Measurements from ENCODE around the gene SNX7. TPM values are rescaled to one million over a fixed set of nuclear protein-coding genes. Genes with fewer than 3 reads are reported as not detected.

SNX7 gene
- polyA plus RNA-seq, 1 donor = 46.6 TPM

GRCh38 chr1:98668733-98669132, 7.2 kb downstream of the SNX7 start:
- 88% methylated on average over 1 of the region's 2 CpGs for WGBS (ENCODE audit: insufficient coverage, low lambda C conversion rate)
- H3K4me3 ChIP-seq (ENCODE audit: low read length) = no peak overlapping the region
- no peak for DNase-seq
- H3K27ac ChIP-seq (ENCODE audit: low read length) = no peak overlapping the region
- H3K9me3 ChIP-seq (ENCODE audit: control insufficient read depth, low read depth, low read length) = no peaks in the 10 kb centered on the region
- H3K36me3 ChIP-seq (ENCODE audit: control insufficient read depth, insufficient read depth, low read length) = no peaks in the 10 kb centered on the region
- H3K27me3 ChIP-seq (ENCODE audit: control insufficient read depth, insufficient read depth, low read length) = no peaks in the 10 kb centered on the region
- no peaks in the 10 kb centered on the region for H3K4me1 ChIP-seq (ENCODE audit: control insufficient read depth, insufficient read depth, low read length)

- no peaks in the 10 kb centered on the region for H3K4me1 ChIP-seq (ENCODE audit: control insufficient read depth, insufficient read depth, low read length)
- H3K27ac ChIP-seq (ENCODE audit: low read length) = peak overlapping the region; percentile 8
- no peak for DNase-seq
- no peaks in the 10 kb centered on the region for H3K27me3 ChIP-seq (ENCODE audit: control insufficient read depth, insufficient read depth, low read length)
- no peak overlapping the region for H3K4me3 ChIP-seq (ENCODE audit: low read length)
- WGBS (ENCODE audit: insufficient coverage, low lambda C conversion rate) = no CpG with 5 or more reads among the region's 2 CpGs
- no peaks in the 10 kb centered on the region for H3K36me3 ChIP-seq (ENCODE audit: control insufficient read depth, insufficient read depth, low read length)
- no peaks in the 10 kb centered on the region for H3K9me3 ChIP-seq (ENCODE audit: control insufficient read depth, low read depth, low read length)
These were observed 8.1 kb downstream of the SNX7 start for GRCh38 chr1:98669355-98670296.

- no peak overlapping the region for H3K27ac ChIP-seq (ENCODE audit: low read length)
- WGBS (ENCODE audit: insufficient coverage, low lambda C conversion rate) = no CpG with 5 or more reads among the region's 2 CpGs
- H3K4me3 ChIP-seq (ENCODE audit: low read length) = no peak overlapping the region
- no peaks in the 10 kb centered on the region for H3K36me3 ChIP-seq (ENCODE audit: control insufficient read depth, insufficient read depth, low read length)
- H3K4me1 ChIP-seq (ENCODE audit: control insufficient read depth, insufficient read depth, low read length) = no peaks in the 10 kb centered on the region
- DNase-seq = no peak
- no peaks in the 10 kb centered on the region for H3K27me3 ChIP-seq (ENCODE audit: control insufficient read depth, insufficient read depth, low read length)
- no peaks in the 10 kb centered on the region for H3K9me3 ChIP-seq (ENCODE audit: control insufficient read depth, low read depth, low read length)
These were observed 10.7 kb downstream of the SNX7 start for GRCh38 chr1:98672189-98672588.

GRCh38 chr1:98674075-98674781, 12.7 kb downstream of the SNX7 start:
- no peak overlapping the region for H3K4me3 ChIP-seq (ENCODE audit: low read length)
- no peaks in the 10 kb centered on the region for H3K9me3 ChIP-seq (ENCODE audit: control insufficient read depth, low read depth, low read length)
- 80% methylated on average over 1 of the region's 5 CpGs for WGBS (ENCODE audit: insufficient coverage, low lambda C conversion rate)
- no peaks in the 10 kb centered on the region for H3K27me3 ChIP-seq (ENCODE audit: control insufficient read depth, insufficient read depth, low read length)
- H3K36me3 ChIP-seq (ENCODE audit: control insufficient read depth, insufficient read depth, low read length) = peaks cover 2% of the 10 kb centered on the region
- DNase-seq = no peak
- H3K4me1 ChIP-seq (ENCODE audit: control insufficient read depth, insufficient read depth, low read length) = no peaks in the 10 kb centered on the region
- H3K27ac ChIP-seq (ENCODE audit: low read length) = no peak overlapping the region

- WGBS (ENCODE audit: insufficient coverage, low lambda C conversion rate) = 90% methylated on average over 2 of the region's 5 CpGs
These were observed 13.8 kb downstream of the SNX7 start for GRCh38 chr1:98675282-98675681.

GRCh38 chr1:98677288-98677687, 15.8 kb downstream of the SNX7 start:
- WGBS (ENCODE audit: insufficient coverage, low lambda C conversion rate) = 83% methylated on average over 2 of the region's 4 CpGs
- no peaks in the 10 kb centered on the region for H3K27me3 ChIP-seq (ENCODE audit: control insufficient read depth, insufficient read depth, low read length)
- no peaks in the 10 kb centered on the region for H3K4me1 ChIP-seq (ENCODE audit: control insufficient read depth, insufficient read depth, low read length)
- peaks cover 2% of the 10 kb centered on the region for H3K9me3 ChIP-seq (ENCODE audit: control insufficient read depth, low read depth, low read length)
- no peak overlapping the region for H3K27ac ChIP-seq (ENCODE audit: low read length)
- H3K36me3 ChIP-seq (ENCODE audit: control insufficient read depth, insufficient read depth, low read length) = peaks cover 2% of the 10 kb centered on the region
- H3K4me3 ChIP-seq (ENCODE audit: low read length) = no peak overlapping the region
- DNase-seq = no peak

More at GRCh38 chr1:98675282-98675681, 13.8 kb downstream of the SNX7 start:
- no peaks in the 10 kb centered on the region for H3K4me1 ChIP-seq (ENCODE audit: control insufficient read depth, insufficient read depth, low read length)
- H3K27ac ChIP-seq (ENCODE audit: low read length) = no peak overlapping the region
- peaks cover 2% of the 10 kb centered on the region for H3K36me3 ChIP-seq (ENCODE audit: control insufficient read depth, insufficient read depth, low read length)
- no peaks in the 10 kb centered on the region for H3K27me3 ChIP-seq (ENCODE audit: control insufficient read depth, insufficient read depth, low read length)
- DNase-seq = no peak
- no peak overlapping the region for H3K4me3 ChIP-seq (ENCODE audit: low read length)
- H3K9me3 ChIP-seq (ENCODE audit: control insufficient read depth, low read depth, low read length) = peaks cover 2% of the 10 kb centered on the region

GRCh38 chr1:98681812-98682211, 20.3 kb downstream of the SNX7 start:
- Histone ChIP-seq H3K4me1 (ENCODE audit: control insufficient read depth, insufficient read depth, low read length) (no peaks in the 10 kb centered on the region), H3K27me3 (ENCODE audit: control insufficient read depth, insufficient read depth, low read length) (no peaks in the 10 kb centered on the region), H3K9me3 (ENCODE audit: control insufficient read depth, low read depth, low read length) (peaks cover 2% of the 10 kb centered on the region), H3K27ac (ENCODE audit: low read length) (no peak overlapping the region), H3K4me3 (ENCODE audit: low read length) (no peak overlapping the region), H3K36me3 (ENCODE audit: control insufficient read depth, insufficient read depth, low read length) (peaks cover 4% of the 10 kb centered on the region)
- no peak for DNase-seq
- WGBS (ENCODE audit: insufficient coverage, low lambda C conversion rate) = 95% methylated on average over 1 of the region's 3 CpGs

- Histone ChIP-seq H3K36me3 (ENCODE audit: control insufficient read depth, insufficient read depth, low read length) (peaks cover 6% of the 10 kb centered on the region), H3K9me3 (ENCODE audit: control insufficient read depth, low read depth, low read length) (no peaks in the 10 kb centered on the region), H3K27ac (ENCODE audit: low read length) (no peak overlapping the region), H3K4me3 (ENCODE audit: low read length) (no peak overlapping the region), H3K4me1 (ENCODE audit: control insufficient read depth, insufficient read depth, low read length) (no peaks in the 10 kb centered on the region), H3K27me3 (ENCODE audit: control insufficient read depth, insufficient read depth, low read length) (no peaks in the 10 kb centered on the region)
- no CpG with 5 or more reads among the region's 2 CpGs for WGBS (ENCODE audit: insufficient coverage, low lambda C conversion rate)
- no peak for DNase-seq
These were observed 26.7 kb downstream of the SNX7 start for GRCh38 chr1:98688110-98688739.

- no peak overlapping the region for H3K4me3 ChIP-seq (ENCODE audit: low read length)
- H3K36me3 ChIP-seq (ENCODE audit: control insufficient read depth, insufficient read depth, low read length) = peaks cover 6% of the 10 kb centered on the region
- H3K9me3 ChIP-seq (ENCODE audit: control insufficient read depth, low read depth, low read length) = no peaks in the 10 kb centered on the region
- DNase-seq = no peak
- H3K4me1 ChIP-seq (ENCODE audit: control insufficient read depth, insufficient read depth, low read length) = no peaks in the 10 kb centered on the region
- no peaks in the 10 kb centered on the region for H3K27me3 ChIP-seq (ENCODE audit: control insufficient read depth, insufficient read depth, low read length)
- H3K27ac ChIP-seq (ENCODE audit: low read length) = no peak overlapping the region
These were observed 29.1 kb downstream of the SNX7 start for GRCh38 chr1:98690576-98690975.

GRCh38 chr1:98692482-98692881, 31.0 kb downstream of the SNX7 start:
- Histone ChIP-seq H3K4me3 (ENCODE audit: low read length) (no peak overlapping the region), H3K9me3 (ENCODE audit: control insufficient read depth, low read depth, low read length) (no peaks in the 10 kb centered on the region), H3K27me3 (ENCODE audit: control insufficient read depth, insufficient read depth, low read length) (no peaks in the 10 kb centered on the region), H3K27ac (ENCODE audit: low read length) (no peak overlapping the region), H3K4me1 (ENCODE audit: control insufficient read depth, insufficient read depth, low read length) (no peaks in the 10 kb centered on the region), H3K36me3 (ENCODE audit: control insufficient read depth, insufficient read depth, low read length) (peaks cover 6% of the 10 kb centered on the region)
- DNase-seq = no peak
- WGBS (ENCODE audit: insufficient coverage, low lambda C conversion rate) = 100% methylated on average over 1 of the region's 2 CpGs

Data from large intestine (tissue), 3 donors.